ENCODE data around the gene TACR1. TPM values are rescaled to one million over a fixed set of nuclear protein-coding genes. Genes with fewer than 3 reads are reported as not detected.

TACR1 gene
- total and polyA plus RNA-seq, 2 of the 8 experiments (the other 6 are each of a cell fraction or from before 2014, with no cell fraction given): 0.09 to 0.37 TPM

GRCh38 chr2:75012080-75012479, 187.2 kb downstream of the TACR1 start:
- 91% methylated on average over 8 of the region's 8 CpGs; no CpG with 5 or more reads in 1 of the 2 experiments for WGBS, 2 experiments (ENCODE audit: extremely low coverage in 1 of 2, insufficient coverage in 1 of 2, insufficient read length in 1 of 2, insufficient replicate concordance in 2 of 2, low coverage in 1 of 2, low lambda C conversion rate in 2 of 2, missing lambda C conversion rate in 1 of 2)
- no peak overlapping the region for H2AFZ ChIP-seq (ENCODE audit: low read length)
- TF ChIP-seq TCF12 (IDR thresholded peaks at IDR 0.05; ENCODE audit: low read depth, low read length): no peak
- no peak for TF ChIP-seq TBP (IDR thresholded peaks at IDR 0.05; ENCODE audit: low read depth, low read length)
- TF ChIP-seq POU5F1 (IDR thresholded peaks at IDR 0.05; ENCODE audit: low read depth, low read length): no peak

More at GRCh38 chr2:75012080-75012479, 187.2 kb downstream of the TACR1 start:
- no peaks in the 10 kb centered on the region for H3K23me2 ChIP-seq (ENCODE audit: low read depth, low read length)
- no peak overlapping the region for H2BK12ac ChIP-seq (ENCODE audit: low read depth, low read length)
- H4K91ac ChIP-seq (replicated peaks; ENCODE audit: insufficient read length, low read length): no peak overlapping the region
- no peak overlapping the region for H2BK120ac ChIP-seq (replicated peaks; ENCODE audit: low read depth, low read length)
- H3K9me3 ChIP-seq (ENCODE audit: insufficient read depth in 2 of 2, low read depth in 1 of 2, low read length in 1 of 2): no peaks in the 10 kb centered on the region
- H3K14ac ChIP-seq (ENCODE audit: insufficient read length): no peak overlapping the region
- no peak for FAIRE-seq
- no peaks in the 10 kb centered on the region for H3K4me1 ChIP-seq (replicated peaks in 1 of 4; ENCODE audit: control insufficient read depth in 3 of 4, insufficient read depth in 4 of 4, low read length in 3 of 4)
- no peak overlapping the region for H3K23ac ChIP-seq (ENCODE audit: insufficient read length)
- H3K27me3 ChIP-seq (replicated peaks in 1 of 4; ENCODE audit: control insufficient read depth in 3 of 4, extremely low read depth in 1 of 4, insufficient read depth in 3 of 4, low read length in 3 of 4): no peaks in the 10 kb centered on the region
- no peak overlapping the region for H3K56ac ChIP-seq (replicated peaks; ENCODE audit: insufficient read length, low read depth, low read length)
- H2AK5ac ChIP-seq (ENCODE audit: low read depth, low read length): no peak overlapping the region
- H2BK15ac ChIP-seq (ENCODE audit: low read length): no peak overlapping the region
- H3K27ac ChIP-seq (ENCODE audit: low read depth, low read length): no peak overlapping the region
- H3K4ac ChIP-seq (replicated peaks; ENCODE audit: insufficient read length, low read depth, low read length): no peak overlapping the region
- H4K20me1 ChIP-seq (replicated peaks in 1 of 2; ENCODE audit: control insufficient read depth in 1 of 2, insufficient read depth in 2 of 2, low read length in 2 of 2): no peaks in the 10 kb centered on the region
- no peak overlapping the region for H3K4me3 ChIP-seq (ENCODE audit: extremely low read depth in 1 of 4, insufficient read depth in 2 of 4, low read depth in 3 of 4, low read length in 4 of 4)
- no peaks in the 10 kb centered on the region for H3K79me1 ChIP-seq (ENCODE audit: low read depth, low read length)
- no peak overlapping the region for H4K8ac ChIP-seq (ENCODE audit: extremely low read depth, insufficient read depth, low read length)
- H3K36me3 ChIP-seq (ENCODE audit: control insufficient read depth in 2 of 4, insufficient read depth in 4 of 4, low read length in 3 of 4): no peaks in the 10 kb centered on the region
- no peak for DNase-seq (ENCODE audit: low read depth in 1 of 2, low spot score in 2 of 2)
- H4K5ac ChIP-seq (ENCODE audit: insufficient read length, low read depth, low read length): no peak overlapping the region
- H3K18ac ChIP-seq (ENCODE audit: extremely low read depth, low read length): no peak overlapping the region
- CTCF ChIA-PET (ENCODE audit: partially characterized antibody): interaction anchor here (0.5 to 1.9 kb wide), 4 partner anchors 11 to 453 kb away, joined by 3 to 5 read pairs (median 4); no protein-coding TSS in a partner anchor
- H3K4me2 ChIP-seq (ENCODE audit: insufficient read depth in 1 of 2, low read depth in 2 of 2, low read length in 2 of 2): no peak overlapping the region
- POLR2A ChIA-PET (ENCODE audit: partially characterized antibody): no interaction called here
- no peaks in the 10 kb centered on the region for H3K79me2 ChIP-seq (ENCODE audit: control insufficient read depth in 1 of 2, insufficient read depth in 2 of 2, low read length in 2 of 2)
- H2BK5ac ChIP-seq (ENCODE audit: low read depth, low read length): no peak overlapping the region
- H2BK20ac ChIP-seq (ENCODE audit: low read length): no peak overlapping the region
- no peak overlapping the region for H3K9ac ChIP-seq (replicated peaks in 1 of 4; ENCODE audit: extremely low read depth in 1 of 4, low read depth in 3 of 4, low read length in 3 of 4)

Measured in H1 (cell line).